Neural cell (in vitro differentiated cells): ENCODE results near the gene ZBTB12. TPM values are rescaled to one million over a fixed set of nuclear protein-coding genes. Genes with fewer than 3 reads are reported as not detected.
"Not testable (repeated sequence)": the region's sequence is repeated elsewhere in the genome, so short reads cannot be mapped to it uniquely, and the experiment has no call there.

Experiments
- H2AFZ ChIP-seq: fragments of 200-600, 300-800 bp; sonication (generic), shearing (Covaris generic); 2 replicates; pipeline ENCODE4 v1.6.0; 2014; ENCODE audit warnings: low read depth, mild to moderate bottlenecking, antibody characterized with exemption, low read length, moderate library complexity
- H3F3A ChIP-seq: fragments of 200-600 bp; shearing (Covaris generic); 2 replicates; pipeline ENCODE4 v1.6.1; 2016; ENCODE audit warnings: mild to moderate bottlenecking, moderate library complexity, mixed read lengths, antibody characterized with exemption, low read length; ENCODE audit not compliant: insufficient read depth, poor library complexity, severe bottlenecking
- H3K27ac ChIP-seq: fragments of 200-600, 300-800 bp; sonication (generic), shearing (Covaris generic); 2 replicates; pipeline ENCODE4 v1.5.1; 2014; ENCODE audit warnings: mild to moderate bottlenecking, low read length, moderate library complexity
- H3K27me3 ChIP-seq: fragments of 300-800, 200-600 bp; sonication (generic), shearing (Covaris generic); 2 replicates; pipeline ENCODE4 v1.6.0; 2014; ENCODE audit warnings: mild to moderate bottlenecking, low read depth, low read length, moderate library complexity; ENCODE audit not compliant: insufficient read depth
- H3K36me3 ChIP-seq: fragments of 300-800, 200-600 bp; sonication (generic), shearing (Covaris generic); 2 replicates; pipeline ENCODE4 v1.5.1; 2014; ENCODE audit warnings: mild to moderate bottlenecking, antibody characterized with exemption, low read length, moderate library complexity; ENCODE audit not compliant: insufficient read depth
- H3K4me2 ChIP-seq: fragments of 300-800, 200-600 bp; sonication (generic), shearing (Covaris generic); 2 replicates; pipeline ENCODE4 v1.6.0; 2014; ENCODE audit warnings: mild to moderate bottlenecking, low read length
- H3K4me3 ChIP-seq: fragments of 300-800, 200-600 bp; sonication (generic), shearing (Covaris generic); 2 replicates; pipeline ENCODE4 v1.5.1; 2014; ENCODE audit warnings: mild to moderate bottlenecking, low read length, moderate library complexity
- H3K79me2 ChIP-seq: fragments of 200-600 bp; shearing (Covaris generic); replicated peaks from 2 replicates; pipeline ENCODE4 v1.6.0; 2014; ENCODE audit warnings: mild to moderate bottlenecking, low read length, moderate library complexity; ENCODE audit not compliant: insufficient read depth
- H3K9ac ChIP-seq: fragments of 300-800, 200-600 bp; sonication (generic), shearing (Covaris generic); 2 replicates; pipeline ENCODE4 v1.6.1; 2016; ENCODE audit warnings: mild to moderate bottlenecking, low read length, mixed read lengths
- H3K9me2 ChIP-seq: fragments of 200-600 bp; shearing (Covaris generic); 2 replicates; pipeline ENCODE4 v1.6.1; 2016; ENCODE audit warnings: mild to moderate bottlenecking, low read length, mixed read lengths; ENCODE audit not compliant: insufficient read depth
- H3K9me3 ChIP-seq: fragments of 200-600, 300-800 bp; sonication (generic), shearing (Covaris generic); 2 replicates; pipeline ENCODE4 v1.6.1; 2016; ENCODE audit warnings: mild to moderate bottlenecking, mixed run types, low read length, moderate library complexity, mixed read lengths
- H4K20me1 ChIP-seq: fragments of 200-600 bp; shearing (Covaris generic); 2 replicates; pipeline ENCODE4 v1.6.1; 2016; ENCODE audit warnings: mild to moderate bottlenecking, mixed run types; ENCODE audit not compliant: insufficient read depth
- CTCF ChIP-seq: fragments of 450-650 bp; IDR thresholded peaks from 2 replicates; pipeline ENCODE4 v1.5.1; 2014; ENCODE audit warnings: antibody characterized with exemption, mild to moderate bottlenecking, moderate library complexity; ENCODE audit not compliant: poor library complexity, severe bottlenecking
- EP300 ChIP-seq: fragments of 450-650 bp; conservative IDR thresholded peaks from 2 replicates; pipeline ENCODE4 v1.6.1; 2014; ENCODE audit warnings: antibody characterized with exemption, mild to moderate bottlenecking, moderate library complexity; ENCODE audit not compliant: poor library complexity, severe bottlenecking
- EZH2 ChIP-seq: fragments of 200-600, 300-800 bp; shearing (Covaris generic), sonication (generic); IDR thresholded peaks from 2 replicates; pipeline ENCODE4 v1.6.1; 2014; ENCODE audit warnings: antibody characterized with exemption, low read length, borderline replicate concordance, mild to moderate bottlenecking; ENCODE audit not compliant: insufficient read depth, poor library complexity, severe bottlenecking
- MXI1 ChIP-seq: fragments of 450-650 bp; conservative IDR thresholded peaks from 2 replicates; pipeline ENCODE4 v1.6.1; 2014; ENCODE audit warnings: antibody characterized with exemption, mild to moderate bottlenecking; ENCODE audit not compliant: poor library complexity, severe bottlenecking
- POLR2AphosphoS5 ChIP-seq: IDR thresholded peaks from 2 replicates; pipeline ENCODE4 v1.6.1; 2012
- RAD21 ChIP-seq: fragments of 450-650 bp; conservative IDR thresholded peaks from 2 replicates; pipeline ENCODE4 v1.6.1; 2014; ENCODE audit warnings: antibody characterized with exemption, mild to moderate bottlenecking, moderate library complexity
- REST ChIP-seq: IDR thresholded peaks from 2 replicates; pipeline ENCODE4 v1.6.1; 2012; ENCODE audit warnings: borderline replicate concordance
- SMC3 ChIP-seq: fragments of 450-650 bp; conservative IDR thresholded peaks from 2 replicates; pipeline ENCODE4 v1.6.1; 2014; ENCODE audit warnings: antibody characterized with exemption, mild to moderate bottlenecking, moderate library complexity; ENCODE audit not compliant: poor library complexity
- TAF1 ChIP-seq: IDR thresholded peaks from 2 replicates; pipeline ENCODE4 v1.6.1; 2012; ENCODE audit warnings: low read depth
- polyA plus RNA-seq: library from polyadenylated mRNA; depleted of rRNA; stranded (reverse); fragments of >200 nt; gene quantifications from 2 replicates; pipeline ENCODE4 v1.2.3, GENCODE V29; 2014

Gene ZBTB12
- polyA plus RNA-seq, 1 donor from 2014 or later = 21.4 TPM

GRCh38 chr6:31851980-31852718 lies 49.7 kb downstream of the ZBTB12 start:
- not testable (repeated sequence) for H3K36me3 ChIP-seq, H3K79me2 ChIP-seq, H3K27me3 ChIP-seq, H4K20me1 ChIP-seq, H3K9ac ChIP-seq, H3K4me3 ChIP-seq, H3K4me2 ChIP-seq, H3K9me2 ChIP-seq, H3K27ac ChIP-seq, H3F3A ChIP-seq, H3K9me3 ChIP-seq, H2AFZ ChIP-seq

GRCh38 chr6:31851485-31851832 lies 50.4 kb downstream of the ZBTB12 start:
- Histone ChIP-seq H3K9me3 (no peaks in the 10 kb centered on the region), H3K4me2 (no peak overlapping the region), H3K9me2 (no peaks in the 10 kb centered on the region), H2AFZ (no peak overlapping the region), H3K9ac (no peak overlapping the region), H3K27ac (no peak overlapping the region), H3K79me2 (no peaks in the 10 kb centered on the region), H3K27me3 (no peaks in the 10 kb centered on the region), H3K4me3 (no peak overlapping the region), H3F3A (no peaks in the 10 kb centered on the region), H4K20me1 (no peaks in the 10 kb centered on the region), H3K36me3 (no peaks in the 10 kb centered on the region)
- TF ChIP-seq CTCF (no peak), EZH2 (no peak), EP300 (no peak), RAD21 (no peak), REST (no peak), MXI1 (no peak), TAF1 (no peak), SMC3 (no peak), POLR2AphosphoS5 (no peak)
